RKO (cell line): ENCODE results near the gene NKIRAS1.
"Not testable (repeated sequence)": the region's sequence is repeated elsewhere in the genome, so short reads cannot be mapped to it uniquely, and the experiment has no call there.

Experiments
- DNase-seq: peaks from one replicate; pipeline ENCODE4 v3.0.0-alpha.2; 2016; ENCODE audit warnings: low spot score

The NKIRAS1 gene

GRCh38 chr3:23869977-23870662 is 46.7 kb downstream of the NKIRAS1 start:
- no peak for DNase-seq

GRCh38 chr3:23867838-23868237 is 49.0 kb downstream of the NKIRAS1 start:
- DNase-seq, result no peak

- DNase-seq, result no peak
Measured at GRCh38 chr3:23867400-23867799, 49.4 kb downstream of the NKIRAS1 start.

GRCh38 chr3:23865595-23866396 is 51.0 kb downstream of the NKIRAS1 start:
- DNase-seq, result no peak

- DNase-seq, result no peak
Measured at GRCh38 chr3:23864931-23865330, 51.9 kb downstream of the NKIRAS1 start.

- no peak for DNase-seq
Measured at GRCh38 chr3:23863060-23863459, 53.7 kb downstream of the NKIRAS1 start.

GRCh38 chr3:23861689-23862088 is 55.1 kb downstream of the NKIRAS1 start:
- no peak for DNase-seq

- no peak for DNase-seq
Measured at GRCh38 chr3:23859839-23860382, 56.9 kb downstream of the NKIRAS1 start.

GRCh38 chr3:23859012-23859743 is 57.6 kb downstream of the NKIRAS1 start:
- no peak for DNase-seq

GRCh38 chr3:23856286-23856685 is 60.5 kb downstream of the NKIRAS1 start:
- DNase-seq, result no peak

- DNase-seq, result not testable (repeated sequence)
Measured at GRCh38 chr3:23849462-23849861, 67.3 kb downstream of the NKIRAS1 start.

- DNase-seq, result no peak
Measured at GRCh38 chr3:23845326-23846216, 71.2 kb downstream of the NKIRAS1 start.

GRCh38 chr3:23843869-23844268 is 72.9 kb downstream of the NKIRAS1 start:
- no peak for DNase-seq
